KG1 (cell line): ENCODE results near the gene B3GALT6.

Source experiments
- DNase-seq: peaks from one replicate; lab custom pipeline; 2025; lab: John Stamatoyannopoulos, UW

Gene B3GALT6

DNA sequence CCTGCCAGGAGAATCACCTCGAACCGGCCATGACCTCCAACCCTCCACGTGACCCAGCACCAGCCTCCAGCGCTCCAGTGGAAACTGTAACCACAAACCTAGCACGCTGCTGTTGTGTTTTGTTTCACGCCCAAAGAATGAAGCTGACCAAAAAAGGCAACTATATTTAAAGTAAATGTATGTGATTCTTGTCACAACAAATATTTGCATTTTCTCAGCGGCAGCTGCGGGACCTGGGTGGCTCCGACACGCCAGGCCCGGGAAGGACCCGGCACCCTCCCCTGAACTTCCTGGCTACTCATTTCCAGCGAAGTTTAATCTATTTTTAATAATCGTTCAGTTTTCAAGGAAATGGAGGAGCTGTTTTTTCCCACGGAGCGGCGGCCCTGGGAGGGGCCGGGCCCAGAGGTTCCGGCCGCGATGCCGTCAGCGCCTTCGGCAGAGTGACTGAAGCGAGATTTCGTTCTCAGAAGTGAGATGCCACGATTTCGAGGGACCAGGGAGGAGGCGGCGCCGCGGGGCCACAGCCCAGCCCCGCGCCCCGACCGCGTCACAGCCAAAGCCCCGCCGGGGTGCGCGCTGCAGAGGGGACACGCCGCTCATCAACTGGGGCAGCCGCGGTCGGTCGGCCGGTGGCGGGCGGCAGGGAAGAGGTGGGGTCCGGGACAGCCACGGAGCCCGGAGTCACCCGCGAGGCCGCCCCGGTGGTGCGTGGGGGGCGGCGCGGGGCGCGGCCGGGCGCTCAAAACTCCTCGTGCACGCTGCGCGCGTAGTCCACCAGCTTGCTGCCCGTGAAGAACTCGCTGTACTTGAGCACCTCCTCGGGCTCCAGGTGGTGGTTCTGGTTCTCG lies 15.0 kb upstream of the B3GALT6 start:
- no peak for DNase-seq

DNA sequence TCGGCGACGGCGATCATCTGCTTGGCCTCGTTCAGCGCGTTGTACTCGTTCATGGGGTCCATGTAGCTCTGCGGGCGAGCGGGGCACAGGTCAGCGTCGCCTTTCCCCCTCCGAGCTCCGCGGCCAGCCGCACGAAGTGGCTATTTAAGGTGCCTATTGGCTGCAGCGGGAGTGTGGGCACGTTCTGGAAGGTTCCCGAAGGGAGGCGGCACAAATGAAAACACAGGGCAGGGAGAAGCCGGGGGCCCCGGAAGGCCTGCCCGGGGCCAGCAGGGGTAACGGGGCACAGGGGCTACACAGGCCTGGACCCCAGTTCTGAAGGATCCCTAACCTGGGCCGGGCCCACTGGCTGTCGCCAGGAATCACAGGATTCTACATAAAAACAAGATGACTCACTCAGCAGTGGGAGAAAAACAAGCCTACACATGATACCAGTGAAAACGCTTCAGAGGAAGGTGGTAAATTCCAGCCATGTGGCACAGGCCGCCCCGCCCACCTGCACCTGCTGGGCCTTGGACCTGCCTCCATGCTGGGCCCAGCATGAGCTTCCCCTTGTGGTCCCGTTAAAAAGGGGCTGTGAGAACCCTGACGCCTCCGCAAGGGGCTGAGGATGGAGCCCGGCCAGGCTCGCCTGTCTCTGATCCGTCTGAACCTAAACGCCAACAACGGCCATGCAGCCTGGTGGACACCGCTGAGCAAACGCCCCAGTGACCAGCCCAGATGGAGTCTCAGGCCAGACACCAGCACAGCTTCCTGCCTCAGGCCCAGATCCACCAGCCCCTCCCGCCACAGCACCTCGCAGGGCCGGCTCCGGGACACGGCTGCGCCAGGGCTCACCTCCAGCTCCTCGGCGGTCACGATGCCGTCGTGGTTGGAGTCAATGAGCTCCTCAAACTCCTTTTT lies 14.2 kb upstream of the B3GALT6 start:
- no peak for DNase-seq

DNA sequence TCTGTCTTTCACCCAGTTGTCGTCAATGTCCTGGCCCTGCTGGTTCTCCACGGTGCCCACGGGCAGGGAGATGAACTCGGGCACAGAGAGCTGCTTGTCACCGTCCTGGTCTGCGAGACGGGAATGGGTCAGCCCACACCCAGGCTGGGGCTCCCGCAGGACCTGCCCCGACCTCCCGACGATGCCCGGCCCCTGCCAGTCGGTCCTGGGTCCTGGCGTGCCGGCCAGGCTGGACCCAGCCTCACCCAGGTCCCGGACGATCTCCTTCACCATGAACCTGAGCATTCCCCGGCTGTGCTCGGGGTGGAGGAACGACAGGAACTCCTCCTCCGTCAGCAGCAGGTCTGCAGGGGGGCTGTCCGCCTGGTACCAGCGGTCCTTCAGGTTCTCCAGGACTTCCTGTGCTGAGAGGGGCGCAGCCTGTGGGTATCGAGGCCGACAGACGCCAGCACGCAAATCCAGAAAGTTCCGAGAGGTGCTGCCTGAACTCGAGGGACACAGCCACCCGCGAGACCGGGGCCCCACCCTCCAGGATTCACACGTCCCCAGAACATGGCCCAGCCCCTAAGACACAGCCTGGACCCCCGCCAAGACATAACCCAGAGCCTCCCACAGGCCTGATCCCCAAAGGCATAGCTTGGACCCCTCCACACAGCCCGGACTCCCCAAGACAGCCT lies 13.4 kb upstream of the B3GALT6 start:
- no peak for DNase-seq

- DNase-seq = no peak
Observed at GRCh38 chr1:1219341-1219740, 12.7 kb upstream of the B3GALT6 start.

- no peak for DNase-seq
Observed at GRCh38 chr1:1220197-1220596, 11.8 kb upstream of the B3GALT6 start.

DNA sequence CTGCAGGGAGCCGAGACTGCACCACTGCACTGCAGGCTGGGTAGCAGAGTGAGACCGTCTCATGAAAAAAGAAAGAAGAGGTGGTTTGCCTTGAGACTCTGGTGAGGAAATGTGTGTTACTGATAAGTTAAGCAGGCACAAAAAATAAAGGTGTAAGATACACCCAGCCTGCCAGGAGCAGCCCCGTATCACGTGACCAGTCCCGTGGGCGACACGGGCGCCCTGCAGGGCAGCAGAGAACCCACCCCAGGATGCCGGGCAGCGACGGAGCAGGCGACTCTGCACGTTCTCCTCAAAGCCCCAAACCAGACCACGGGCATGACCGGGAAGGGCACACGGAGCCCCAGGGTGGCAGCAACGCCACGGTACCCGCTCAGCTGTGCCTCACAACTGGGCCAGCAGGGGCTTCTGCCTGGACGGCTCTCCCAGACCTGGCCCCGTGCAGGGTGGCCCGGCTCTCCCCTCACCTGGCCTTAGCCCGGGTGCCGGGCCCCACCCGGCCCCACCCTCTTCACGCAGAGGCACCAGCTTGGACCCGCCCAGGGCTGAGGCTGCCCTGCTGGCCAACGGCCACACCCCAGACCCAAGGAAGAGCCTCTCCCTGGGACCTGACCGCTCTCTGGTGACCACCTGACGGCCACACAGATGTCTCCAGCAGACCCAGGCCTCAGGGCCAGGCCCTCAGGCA lies 10.0 kb upstream of the B3GALT6 start:
- no peak for DNase-seq

- DNase-seq = no peak
Observed at GRCh38 chr1:1222575-1223225, 9.3 kb upstream of the B3GALT6 start.

DNA sequence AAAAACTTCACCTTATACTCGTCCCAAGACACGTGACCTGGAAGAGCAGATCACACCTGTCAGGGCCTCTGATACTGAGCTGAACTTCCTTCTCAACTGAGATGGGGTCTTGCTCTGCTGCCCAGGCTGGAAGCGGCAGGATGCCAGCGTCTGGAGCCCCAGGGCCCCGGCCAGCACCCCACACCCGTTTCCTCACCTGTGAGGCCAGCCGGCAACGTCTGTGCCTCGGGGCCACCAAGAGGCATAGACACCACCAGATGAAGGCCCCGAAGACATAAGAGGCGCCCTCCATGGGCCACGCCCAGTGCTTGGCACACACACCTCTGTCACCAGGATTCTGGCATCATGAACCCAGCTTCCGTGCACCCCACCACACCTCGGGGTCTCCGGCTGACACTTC lies 8.7 kb upstream of the B3GALT6 start:
- DNase-seq = no peak

DNA sequence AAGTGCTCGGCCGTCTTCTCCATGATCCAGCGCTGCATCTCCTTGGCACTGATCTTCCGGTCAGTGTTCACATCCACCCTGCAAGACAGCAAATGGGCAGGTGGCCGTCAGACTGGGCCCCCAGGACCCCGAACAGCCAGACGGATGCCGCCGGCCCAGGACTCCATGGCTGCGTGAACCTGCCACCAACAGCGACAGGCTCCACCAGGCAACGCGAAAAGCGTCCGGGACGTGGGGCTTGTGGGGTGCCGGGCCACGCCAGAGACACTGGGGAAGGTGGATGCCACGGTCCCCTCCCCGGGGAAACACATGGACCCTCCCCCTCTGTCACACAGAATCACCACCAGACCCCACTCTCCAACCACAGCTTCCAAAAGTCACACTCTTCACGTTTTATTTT lies 8.1 kb upstream of the B3GALT6 start:
- DNase-seq = no peak

GRCh38 chr1:1225238-1225845 lies 6.7 kb upstream of the B3GALT6 start:
- no peak for DNase-seq

DNA sequence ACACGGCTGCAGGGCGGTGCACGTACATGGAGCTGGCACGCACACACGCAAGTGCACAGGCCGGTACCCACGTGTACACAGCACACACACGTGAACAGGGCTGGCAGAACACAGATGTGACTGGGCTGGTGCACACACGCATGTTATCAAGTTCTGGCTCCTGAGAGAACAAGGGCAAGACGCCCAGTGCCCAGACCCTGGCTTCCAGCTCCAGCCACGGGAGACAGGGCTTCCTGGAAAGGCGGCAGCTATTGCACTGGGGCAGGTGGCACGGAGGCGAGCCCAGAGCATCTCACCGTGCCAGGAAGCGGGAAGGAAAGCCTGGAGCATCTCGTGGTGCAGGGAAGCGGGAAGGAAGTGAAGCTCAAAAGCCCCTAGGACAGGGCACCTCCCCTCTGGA lies 6.1 kb upstream of the B3GALT6 start:
- DNase-seq = no peak

DNA sequence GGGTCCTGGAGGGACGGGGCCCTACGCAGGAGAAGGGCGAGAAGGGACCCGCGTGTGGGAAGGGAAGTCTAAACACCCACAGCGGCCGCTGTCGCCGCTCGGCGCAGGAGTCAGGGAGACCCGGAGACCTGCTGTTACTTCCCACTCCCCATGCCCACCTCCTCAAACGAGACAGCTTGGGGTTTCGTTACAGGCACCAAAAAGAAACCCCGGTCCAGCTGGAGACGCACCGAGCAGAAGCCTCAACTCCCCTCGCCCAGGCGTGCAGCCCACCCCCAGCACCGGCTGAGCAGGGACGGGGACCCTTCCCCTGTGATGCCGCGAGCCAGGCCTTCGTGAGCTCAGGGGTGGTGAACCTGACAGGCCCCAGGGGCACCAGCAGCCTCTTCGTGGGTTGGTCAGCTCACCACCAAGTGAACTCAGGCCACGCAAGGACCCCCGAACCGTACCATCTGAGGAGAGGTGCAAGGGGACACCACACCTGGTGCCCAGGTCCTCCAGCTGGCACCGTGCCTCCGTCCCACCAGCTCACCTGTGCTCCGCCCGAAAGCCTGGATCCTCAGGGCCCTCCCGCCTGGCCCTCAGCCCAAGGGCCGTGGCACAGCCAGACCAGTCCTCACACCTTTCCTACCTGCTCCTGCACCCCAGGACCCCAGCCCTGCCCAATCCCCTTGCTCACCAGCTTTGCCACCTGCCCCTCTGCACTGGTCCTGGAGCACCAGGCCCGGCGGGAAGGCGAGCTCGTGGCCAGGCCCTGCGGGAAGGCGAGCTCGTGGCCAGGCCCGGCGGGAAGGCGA lies 5.3 kb upstream of the B3GALT6 start:
- no peak for DNase-seq

GRCh38 chr1:1227386-1227785 lies 4.7 kb upstream of the B3GALT6 start:
- DNase-seq = no peak

GRCh38 chr1:1228187-1228586 lies 3.9 kb upstream of the B3GALT6 start:
- DNase-seq = no peak

DNA sequence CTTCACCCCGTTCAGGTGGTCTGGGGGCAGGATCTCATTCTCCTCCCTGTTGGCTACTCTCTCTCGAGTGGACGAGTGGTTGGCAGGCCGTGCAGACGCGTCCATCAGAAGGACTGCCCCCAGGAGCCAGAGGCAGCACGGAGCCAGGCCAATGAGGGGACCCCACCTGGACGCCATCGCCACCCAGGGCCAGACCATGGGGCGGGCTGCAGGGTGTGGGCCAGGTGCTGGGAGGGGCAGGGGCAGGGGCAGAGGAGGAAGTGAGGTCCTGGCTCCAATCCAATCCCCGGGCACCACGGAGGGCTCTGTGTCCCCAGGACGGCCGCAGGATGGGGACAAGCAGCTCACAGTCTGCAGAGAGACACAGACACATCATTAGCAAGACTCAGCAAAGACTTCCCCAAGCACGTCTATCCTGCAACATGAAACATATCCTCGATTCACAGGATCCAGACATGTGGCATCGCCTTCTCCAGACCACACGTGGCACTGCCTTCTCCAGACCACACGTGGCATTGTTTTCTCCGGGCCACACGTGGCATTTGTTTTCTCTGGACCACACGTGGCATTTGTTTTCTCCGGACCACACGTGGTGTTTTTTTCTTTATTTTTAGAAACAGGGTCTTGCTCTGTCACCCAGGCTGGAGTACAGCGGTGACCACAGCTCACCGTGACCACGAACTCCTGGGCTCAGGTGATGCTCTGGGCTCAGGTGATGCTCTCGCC lies 3.3 kb upstream of the B3GALT6 start:
- DNase-seq = no peak

DNA sequence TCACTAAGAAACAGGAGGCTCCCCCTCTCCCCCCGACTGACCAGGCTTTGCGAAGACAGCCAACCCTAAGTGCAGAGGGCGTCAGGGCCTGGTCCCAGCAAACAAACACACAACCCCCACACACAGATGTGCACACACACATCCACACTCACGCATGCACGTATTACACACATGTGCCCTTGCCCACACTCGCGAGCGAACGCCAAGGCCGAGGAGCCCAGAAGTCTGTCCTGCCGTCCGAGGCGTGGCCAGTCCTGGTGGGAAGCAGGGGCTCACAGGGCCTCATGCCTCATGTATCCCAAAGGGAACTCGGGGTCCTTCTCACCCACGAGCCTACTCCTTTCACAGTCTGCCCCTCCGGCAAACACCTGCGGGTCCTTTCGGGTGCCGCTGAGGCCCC lies 2.3 kb upstream of the B3GALT6 start:
- no peak for DNase-seq

GRCh38 chr1:1230656-1231399 lies 1.2 kb upstream of the B3GALT6 start:
- no peak for DNase-seq

- DNase-seq = peak; percentile 80
Observed at GRCh38 chr1:1231400-1232207, 433 bp upstream of the B3GALT6 start, which contains the start of gene SDF4. Gene SDF4, minus strand, starts transcription at chr1:1232001. Its CDS starts 3,229 bp downstream, at chr1:1228772.
